Right cardiac atrium (tissue), 5 donors: ENCODE results near the gene SLC8A3. TPM values are rescaled to one million over a fixed set of nuclear protein-coding genes. Genes with fewer than 3 reads are reported as not detected.

ENCODE experiments used
- ATAC-seq, 2 donors: fragments of 200-7000 bp; cut with Tn5 transposase; one replicate each; pipeline versions ENCODE4 v1.8.0 to v1.9.1; 2020; ENCODE audit warnings: moderate library complexity in 2 of 2, mild to moderate bottlenecking in 1 of 2
- DNase-seq, 3 donors: peaks; one replicate each; pipeline ENCODE4 v3.0.0-alpha.2; 2020
- H3K27ac ChIP-seq: one replicate; pipeline ENCODE4 v1.5.1; 2013; ENCODE audit warnings: mild to moderate bottlenecking, low read length, control low read depth, moderate library complexity
- H3K27me3 ChIP-seq: one replicate; pipeline ENCODE4 v1.6.1; 2013; ENCODE audit not compliant: control insufficient read depth, insufficient read depth
- H3K4me1 ChIP-seq: one replicate; pipeline ENCODE4 v1.6.1; 2013; ENCODE audit warnings: low read length; ENCODE audit not compliant: control insufficient read depth, insufficient read depth
- H3K4me3 ChIP-seq: one replicate; pipeline ENCODE4 v1.5.1; 2013; ENCODE audit warnings: low read length, control low read depth
- H3K9me3 ChIP-seq: one replicate; pipeline ENCODE4 v1.6.1; 2013; ENCODE audit warnings: low read length; ENCODE audit not compliant: control insufficient read depth
- WGBS: extraction: QIAGEN DNeasy Blood & Tissue Kit; methylation state at CpG from one replicate; pipeline ENCODE4 v1.1.7; 2013; 5-methylcytosine and 5-hydroxymethylcytosine counted together
- intact Hi-C, 4 donors: fragments of 100-400 bp; cut with DNase I; formaldehyde crosslinking; loops; one replicate each; pipeline versions ENCODE4 v1.11.0 to v1.14.0; 2022 to 2023
- polyA plus RNA-seq: library from polyadenylated mRNA; stranded (reverse); fragments of 200-250 nt; gene quantifications from one replicate; pipeline ENCODE4 v1.2.3, GENCODE V29; 2013
- total RNA-seq, 4 donors: library from RNA; stranded (reverse); fragmentation: NEBNext Ultra II Directional; extraction: Animal tissue kit (Norgen Biotek cat#: 25700); gene quantifications; one replicate each; pipeline ENCODE4 v1.2.1, GENCODE V29; 2021
- donor health status: healthy with polysubstance abuse.
- donor health status: DM: no; HTN: yes; CAD: no.
- donor health status: DM: no; HTN: no; CAD: no.
- donor health status: DM: no; HTN: yes; CAD: no; lungs with severe emphysema.
- donor health status: DM: yes; HTN: yes; CAD: no.

Gene SLC8A3
- total and polyA plus RNA-seq, 5 donors: 0.06 to 0.28 (median 0.08) TPM; not detected in 1

- WGBS: 77% methylated on average over 6 of the region's 6 CpGs
- H3K4me3 ChIP-seq: no peak overlapping the region
- ATAC-seq (no peak), DNase-seq (no peak)
- H3K27me3 ChIP-seq: no peaks in the 10 kb centered on the region
- H3K27ac ChIP-seq: no peak overlapping the region
- intact Hi-C loops: no loop called here
- no peaks in the 10 kb centered on the region for H3K9me3 ChIP-seq
- H3K4me1 ChIP-seq: no peaks in the 10 kb centered on the region
Measured at GRCh38 chr14:70173569-70173968, 15.2 kb downstream of the SLC8A3 start.

GRCh38 chr14:70171726-70172125, 17.0 kb downstream of the SLC8A3 start:
- H3K4me3 ChIP-seq: no peak overlapping the region
- H3K4me1 ChIP-seq: no peaks in the 10 kb centered on the region
- intact Hi-C loops: no loop called here
- WGBS: 75% methylated on average over 8 of the region's 8 CpGs
- H3K27me3 ChIP-seq: no peaks in the 10 kb centered on the region
- DNase-seq (no peak), ATAC-seq (no peak)
- no peak overlapping the region for H3K27ac ChIP-seq
- no peaks in the 10 kb centered on the region for H3K9me3 ChIP-seq

- DNase-seq: no peak
- 81% methylated on average over 4 of the region's 4 CpGs for WGBS
- no peak overlapping the region for H3K4me3 ChIP-seq
- no peaks in the 10 kb centered on the region for H3K4me1 ChIP-seq
- no peak overlapping the region for H3K27ac ChIP-seq
- no peaks in the 10 kb centered on the region for H3K27me3 ChIP-seq
- H3K9me3 ChIP-seq: no peaks in the 10 kb centered on the region
- ATAC-seq: no peak
- intact Hi-C loops: no loop called here
Measured at GRCh38 chr14:70170976-70171375, 17.8 kb downstream of the SLC8A3 start.

GRCh38 chr14:70168406-70168805, 20.3 kb downstream of the SLC8A3 start:
- 87% methylated on average over 4 of the region's 4 CpGs for WGBS

GRCh38 chr14:70166530-70167203, 22.1 kb downstream of the SLC8A3 start:
- no peak overlapping the region for H3K4me3 ChIP-seq
- H3K4me1 ChIP-seq: no peaks in the 10 kb centered on the region
- no peak for ATAC-seq
- no peaks in the 10 kb centered on the region for H3K9me3 ChIP-seq
- WGBS: 90% methylated on average over 9 of the region's 9 CpGs
- no peaks in the 10 kb centered on the region for H3K27me3 ChIP-seq
- intact Hi-C loops: no loop called here
- no peak overlapping the region for H3K27ac ChIP-seq
- no peak for DNase-seq

More at GRCh38 chr14:70168406-70168805, 20.3 kb downstream of the SLC8A3 start:
- DNase-seq: no peak
- Histone ChIP-seq H3K4me1 (no peaks in the 10 kb centered on the region), H3K27ac (no peak overlapping the region), H3K9me3 (no peaks in the 10 kb centered on the region), H3K27me3 (no peaks in the 10 kb centered on the region), H3K4me3 (no peak overlapping the region)
- intact Hi-C loops: no loop called here
- ATAC-seq: no peak

GRCh38 chr14:70162358-70162757, 26.4 kb downstream of the SLC8A3 start:
- H3K9me3 ChIP-seq: no peaks in the 10 kb centered on the region
- no peak overlapping the region for H3K27ac ChIP-seq
- WGBS: 74% methylated on average over 4 of the region's 4 CpGs
- H3K4me3 ChIP-seq: no peak overlapping the region
- intact Hi-C loops: no loop called here
- ATAC-seq (no peak), DNase-seq (no peak)
- no peaks in the 10 kb centered on the region for H3K4me1 ChIP-seq
- no peaks in the 10 kb centered on the region for H3K27me3 ChIP-seq

- Histone ChIP-seq H3K27me3 (no peaks in the 10 kb centered on the region), H3K9me3 (no peaks in the 10 kb centered on the region), H3K27ac (no peak overlapping the region), H3K4me3 (no peak overlapping the region), H3K4me1 (no peaks in the 10 kb centered on the region)
- intact Hi-C loops: no loop called here
- WGBS: 77% methylated on average over 3 of the region's 3 CpGs
- ATAC-seq: no peak
- DNase-seq: no peak
Measured at GRCh38 chr14:70156592-70156991, 32.2 kb downstream of the SLC8A3 start.

- no peaks in the 10 kb centered on the region for H3K9me3 ChIP-seq
- H3K27ac ChIP-seq: no peak overlapping the region
- H3K27me3 ChIP-seq: no peaks in the 10 kb centered on the region
- 47% methylated on average over 4 of the region's 4 CpGs for WGBS
- intact Hi-C loops: no loop called here
- ATAC-seq (no peak), DNase-seq (no peak)
- no peak overlapping the region for H3K4me3 ChIP-seq
- H3K4me1 ChIP-seq: no peaks in the 10 kb centered on the region
Measured at GRCh38 chr14:70152704-70153103, 36.0 kb downstream of the SLC8A3 start.

- H3K9me3 ChIP-seq: no peaks in the 10 kb centered on the region
- ATAC-seq (no peak), DNase-seq (no peak)
- no peak overlapping the region for H3K27ac ChIP-seq
- 82% methylated on average over 3 of the region's 3 CpGs for WGBS
- intact Hi-C loops: no loop called here
- H3K4me3 ChIP-seq: no peak overlapping the region
- no peaks in the 10 kb centered on the region for H3K4me1 ChIP-seq
- no peaks in the 10 kb centered on the region for H3K27me3 ChIP-seq
Measured at GRCh38 chr14:70152081-70152480, 36.7 kb downstream of the SLC8A3 start.

GRCh38 chr14:70149596-70150165, 39.1 kb downstream of the SLC8A3 start:
- peaks cover 3% of the 10 kb centered on the region for H3K27me3 ChIP-seq
- H3K9me3 ChIP-seq: no peaks in the 10 kb centered on the region
- H3K4me3 ChIP-seq: no peak overlapping the region
- no peak for DNase-seq
- no peak for ATAC-seq
- whole genome bisulfite sequencing: 47% methylated on average over 4 of the region's 4 CpGs
- no peak overlapping the region for H3K27ac ChIP-seq
- intact Hi-C loops: no loop called here
- H3K4me1 ChIP-seq: no peaks in the 10 kb centered on the region

- intact Hi-C loops: no loop called here
- Histone ChIP-seq H3K4me1 (no peaks in the 10 kb centered on the region), H3K9me3 (no peaks in the 10 kb centered on the region), H3K27ac (no peak overlapping the region), H3K4me3 (no peak overlapping the region), H3K27me3 (peaks cover 3% of the 10 kb centered on the region)
- DNase-seq (no peak), ATAC-seq (no peak)
- 44% methylated on average over 3 of the region's 3 CpGs for WGBS
Measured at GRCh38 chr14:70148911-70149595, 39.7 kb downstream of the SLC8A3 start.
